Fibroblast of mammary gland (primary cell): ENCODE measurements around the gene ARHGEF28.

Experiments
- DNase-seq: peaks from one replicate; pipeline ENCODE4 v3.0.0-alpha.2; 2010; ENCODE audit warnings: low read depth
- H3K4me3 ChIP-seq: 2 replicates; pipeline ENCODE4 v1.5.1; 2011; ENCODE audit warnings: low read depth, mild to moderate bottlenecking, low read length, moderate library complexity; ENCODE audit not compliant: control insufficient read depth
- TF ChIP-seq, protein P1 (sequence below): conservative IDR thresholded peaks from 2 replicates; pipeline ENCODE4 v1.5.1; 2011; ENCODE audit warnings: low read depth, low read length, inconsistent platforms; ENCODE audit not compliant: control insufficient read depth, insufficient read depth

ARHGEF28 gene

GRCh38 chr5:73698011-73698410 lies 72.0 kb downstream of the ARHGEF28 start:
- no peak for DNase-seq
- no peak overlapping the region for H3K4me3 ChIP-seq
- TF ChIP-seq, protein P1, sequence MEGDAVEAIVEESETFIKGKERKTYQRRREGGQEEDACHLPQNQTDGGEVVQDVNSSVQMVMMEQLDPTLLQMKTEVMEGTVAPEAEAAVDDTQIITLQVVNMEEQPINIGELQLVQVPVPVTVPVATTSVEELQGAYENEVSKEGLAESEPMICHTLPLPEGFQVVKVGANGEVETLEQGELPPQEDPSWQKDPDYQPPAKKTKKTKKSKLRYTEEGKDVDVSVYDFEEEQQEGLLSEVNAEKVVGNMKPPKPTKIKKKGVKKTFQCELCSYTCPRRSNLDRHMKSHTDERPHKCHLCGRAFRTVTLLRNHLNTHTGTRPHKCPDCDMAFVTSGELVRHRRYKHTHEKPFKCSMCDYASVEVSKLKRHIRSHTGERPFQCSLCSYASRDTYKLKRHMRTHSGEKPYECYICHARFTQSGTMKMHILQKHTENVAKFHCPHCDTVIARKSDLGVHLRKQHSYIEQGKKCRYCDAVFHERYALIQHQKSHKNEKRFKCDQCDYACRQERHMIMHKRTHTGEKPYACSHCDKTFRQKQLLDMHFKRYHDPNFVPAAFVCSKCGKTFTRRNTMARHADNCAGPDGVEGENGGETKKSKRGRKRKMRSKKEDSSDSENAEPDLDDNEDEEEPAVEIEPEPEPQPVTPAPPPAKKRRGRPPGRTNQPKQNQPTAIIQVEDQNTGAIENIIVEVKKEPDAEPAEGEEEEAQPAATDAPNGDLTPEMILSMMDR, result no peak

DNA sequence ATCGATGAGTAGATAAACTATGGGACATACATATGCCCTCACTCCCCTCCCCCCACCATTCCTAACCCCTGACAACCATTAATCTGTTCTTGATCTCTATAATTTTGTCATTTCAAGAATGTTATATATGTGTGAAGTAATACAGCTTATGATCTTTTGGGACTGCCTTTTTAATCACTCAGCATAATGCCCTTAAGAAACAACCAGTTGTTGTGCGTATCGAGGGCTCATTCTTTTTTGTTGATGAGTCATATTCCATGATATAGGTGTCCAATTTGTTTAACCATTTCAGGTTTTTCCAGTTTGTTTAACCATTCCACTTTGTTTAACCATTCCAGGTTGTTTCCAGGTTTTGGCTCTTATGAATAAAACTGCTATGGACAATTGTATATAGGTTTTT lies 75.6 kb downstream of the ARHGEF28 start:
- TF ChIP-seq, protein P1, result no peak
- DNase-seq, result peak; percentile 28
- H3K4me3 ChIP-seq, result no peak overlapping the region

- TF ChIP-seq, protein P1, result no peak
- no peak for DNase-seq
- H3K4me3 ChIP-seq, result no peak overlapping the region
Observed at GRCh38 chr5:73702534-73702933, 76.5 kb downstream of the ARHGEF28 start.

DNA sequence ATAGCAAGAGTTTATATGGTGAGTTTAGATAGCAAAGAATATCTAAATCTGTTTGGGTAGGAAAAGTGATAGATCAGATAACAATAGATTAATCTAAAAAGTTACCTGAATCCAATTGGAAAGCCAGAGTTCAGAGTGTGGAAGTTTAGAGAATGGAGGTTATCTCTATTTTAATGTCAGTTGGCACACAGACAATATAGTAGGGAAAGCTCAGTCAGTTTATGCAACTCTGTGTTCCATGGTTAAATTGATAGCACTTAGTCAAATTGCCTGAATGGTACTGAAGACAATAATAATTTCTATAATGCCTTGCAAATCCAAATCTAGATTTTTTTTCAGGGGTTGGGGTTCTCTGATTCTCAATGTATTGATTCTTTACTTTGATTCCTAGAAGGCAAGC lies 77.0 kb downstream of the ARHGEF28 start:
- DNase-seq, result no peak
- no peak overlapping the region for H3K4me3 ChIP-seq
- TF ChIP-seq, protein P1, result no peak

DNA sequence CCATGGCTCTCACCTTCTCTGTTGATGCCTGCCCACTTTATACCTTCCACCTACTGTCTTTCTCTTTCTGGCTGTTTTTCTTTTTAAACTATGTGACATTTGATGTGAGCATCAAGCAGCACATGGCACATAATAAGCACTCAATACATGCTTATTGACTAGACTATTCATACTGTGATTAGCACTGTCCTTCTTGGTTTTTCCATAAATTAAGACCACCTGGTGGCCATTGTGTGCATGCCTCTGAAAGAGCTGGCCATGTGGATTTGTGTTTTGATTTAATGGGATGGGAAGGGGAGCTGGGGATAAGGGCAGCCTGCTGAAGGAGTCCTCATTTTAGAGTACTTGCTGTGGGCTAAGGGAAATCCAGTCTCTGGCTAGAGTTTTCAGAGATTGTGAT lies 79.4 kb downstream of the ARHGEF28 start:
- H3K4me3 ChIP-seq, result no peak overlapping the region
- no peak for DNase-seq
- TF ChIP-seq, protein P1, result no peak

GRCh38 chr5:73706963-73707362 lies 81.0 kb downstream of the ARHGEF28 start:
- TF ChIP-seq, protein P1, result no peak
- no peak for DNase-seq
- H3K4me3 ChIP-seq, result no peak overlapping the region

GRCh38 chr5:73709536-73710129 lies 83.6 kb downstream of the ARHGEF28 start:
- TF ChIP-seq, protein P1, result no peak
- no peak overlapping the region for H3K4me3 ChIP-seq
- DNase-seq, result peak; percentile 44
